Ishikawa (cell line): ENCODE measurements around the gene ZP1.

Source experiments
- CEBPB ChIP-seq: IDR thresholded peaks from 2 replicates; pipeline ENCODE4 v1.6.1; 2012
- CREB1 ChIP-seq: IDR thresholded peaks from 2 replicates; pipeline ENCODE4 v1.6.1; 2012; ENCODE audit warnings: low read depth
- EGR1 ChIP-seq: IDR thresholded peaks from 2 replicates; pipeline ENCODE4 v1.6.1; 2012
- EP300 ChIP-seq: IDR thresholded peaks from 2 replicates; pipeline ENCODE4 v1.6.1; 2012; ENCODE audit warnings: borderline replicate concordance
- FOXM1 ChIP-seq: IDR thresholded peaks from 2 replicates; pipeline ENCODE4 v1.6.1; 2012; ENCODE audit warnings: low read depth, borderline replicate concordance
- NFIC ChIP-seq: IDR thresholded peaks from 2 replicates; pipeline ENCODE4 v1.6.1; 2012
- RAD21 ChIP-seq: IDR thresholded peaks from 2 replicates; pipeline ENCODE4 v1.6.1; 2012; ENCODE audit warnings: low read depth
- TAF1 ChIP-seq: IDR thresholded peaks from 2 replicates; pipeline ENCODE4 v1.6.1; 2012; ENCODE audit warnings: low read depth, mild to moderate bottlenecking
- TCF12 ChIP-seq: IDR thresholded peaks from 2 replicates; pipeline ENCODE4 v1.6.1; 2012; ENCODE audit warnings: low read depth
- YY1 ChIP-seq: IDR thresholded peaks from 2 replicates; pipeline ENCODE4 v1.6.1; 2012; ENCODE audit warnings: low read depth
- ZBTB7A ChIP-seq: IDR thresholded peaks from 2 replicates; pipeline ENCODE4 v1.6.1; 2012; ENCODE audit warnings: low read depth
- TF ChIP-seq, protein P1 (sequence below): IDR thresholded peaks from 2 replicates; pipeline ENCODE4 v1.6.1; 2012; ENCODE audit warnings: low read depth, mild to moderate bottlenecking
- TF ChIP-seq, protein P2 (sequence below): IDR thresholded peaks from 2 replicates; pipeline ENCODE4 v1.6.1; 2012
- TF ChIP-seq, protein P3 (sequence below): IDR thresholded peaks from 2 replicates; pipeline ENCODE4 v1.6.1; 2012

Gene ZP1

DNA sequence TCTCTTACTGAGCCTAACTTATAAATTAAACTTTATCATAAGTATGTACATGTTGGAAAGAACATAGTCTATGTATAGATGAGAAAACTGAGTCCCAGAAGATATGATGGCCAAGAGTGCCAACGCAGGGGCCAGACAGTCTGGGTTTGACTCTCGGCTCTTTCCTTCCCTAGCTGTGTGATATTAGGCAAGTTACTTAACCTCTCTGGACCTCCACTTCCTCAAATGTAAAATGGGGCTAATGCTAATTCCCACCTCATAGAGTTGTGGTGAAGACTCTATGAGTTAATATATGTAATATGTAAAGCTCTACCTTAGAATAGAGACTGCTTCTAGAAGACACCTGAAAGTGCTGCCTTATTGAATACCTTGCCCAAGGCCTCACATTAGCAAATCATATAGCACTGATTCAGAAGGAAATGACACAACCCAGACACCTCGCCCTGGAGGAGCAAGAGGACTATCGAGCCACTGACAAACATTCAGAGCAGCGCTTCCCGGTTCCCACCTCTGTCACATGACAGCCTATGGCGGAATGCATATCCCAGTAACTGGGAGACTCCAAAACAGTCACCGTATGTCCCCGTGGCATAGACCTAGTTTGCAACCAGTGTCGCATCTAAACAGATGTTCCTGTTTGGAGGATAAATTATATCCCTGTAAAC, 36.7 kb upstream of the ZP1 start:
- no peak for TF ChIP-seq CREB1
- TF ChIP-seq, protein P1, sequence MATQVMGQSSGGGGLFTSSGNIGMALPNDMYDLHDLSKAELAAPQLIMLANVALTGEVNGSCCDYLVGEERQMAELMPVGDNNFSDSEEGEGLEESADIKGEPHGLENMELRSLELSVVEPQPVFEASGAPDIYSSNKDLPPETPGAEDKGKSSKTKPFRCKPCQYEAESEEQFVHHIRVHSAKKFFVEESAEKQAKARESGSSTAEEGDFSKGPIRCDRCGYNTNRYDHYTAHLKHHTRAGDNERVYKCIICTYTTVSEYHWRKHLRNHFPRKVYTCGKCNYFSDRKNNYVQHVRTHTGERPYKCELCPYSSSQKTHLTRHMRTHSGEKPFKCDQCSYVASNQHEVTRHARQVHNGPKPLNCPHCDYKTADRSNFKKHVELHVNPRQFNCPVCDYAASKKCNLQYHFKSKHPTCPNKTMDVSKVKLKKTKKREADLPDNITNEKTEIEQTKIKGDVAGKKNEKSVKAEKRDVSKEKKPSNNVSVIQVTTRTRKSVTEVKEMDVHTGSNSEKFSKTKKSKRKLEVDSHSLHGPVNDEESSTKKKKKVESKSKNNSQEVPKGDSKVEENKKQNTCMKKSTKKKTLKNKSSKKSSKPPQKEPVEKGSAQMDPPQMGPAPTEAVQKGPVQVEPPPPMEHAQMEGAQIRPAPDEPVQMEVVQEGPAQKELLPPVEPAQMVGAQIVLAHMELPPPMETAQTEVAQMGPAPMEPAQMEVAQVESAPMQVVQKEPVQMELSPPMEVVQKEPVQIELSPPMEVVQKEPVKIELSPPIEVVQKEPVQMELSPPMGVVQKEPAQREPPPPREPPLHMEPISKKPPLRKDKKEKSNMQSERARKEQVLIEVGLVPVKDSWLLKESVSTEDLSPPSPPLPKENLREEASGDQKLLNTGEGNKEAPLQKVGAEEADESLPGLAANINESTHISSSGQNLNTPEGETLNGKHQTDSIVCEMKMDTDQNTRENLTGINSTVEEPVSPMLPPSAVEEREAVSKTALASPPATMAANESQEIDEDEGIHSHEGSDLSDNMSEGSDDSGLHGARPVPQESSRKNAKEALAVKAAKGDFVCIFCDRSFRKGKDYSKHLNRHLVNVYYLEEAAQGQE, result no peak
- no peak for TF ChIP-seq EP300
- TF ChIP-seq, protein P2, sequence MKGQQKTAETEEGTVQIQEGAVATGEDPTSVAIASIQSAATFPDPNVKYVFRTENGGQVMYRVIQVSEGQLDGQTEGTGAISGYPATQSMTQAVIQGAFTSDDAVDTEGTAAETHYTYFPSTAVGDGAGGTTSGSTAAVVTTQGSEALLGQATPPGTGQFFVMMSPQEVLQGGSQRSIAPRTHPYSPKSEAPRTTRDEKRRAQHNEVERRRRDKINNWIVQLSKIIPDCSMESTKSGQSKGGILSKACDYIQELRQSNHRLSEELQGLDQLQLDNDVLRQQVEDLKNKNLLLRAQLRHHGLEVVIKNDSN, result no peak
- TF ChIP-seq FOXM1, result no peak
- TF ChIP-seq TCF12, result no peak

DNA sequence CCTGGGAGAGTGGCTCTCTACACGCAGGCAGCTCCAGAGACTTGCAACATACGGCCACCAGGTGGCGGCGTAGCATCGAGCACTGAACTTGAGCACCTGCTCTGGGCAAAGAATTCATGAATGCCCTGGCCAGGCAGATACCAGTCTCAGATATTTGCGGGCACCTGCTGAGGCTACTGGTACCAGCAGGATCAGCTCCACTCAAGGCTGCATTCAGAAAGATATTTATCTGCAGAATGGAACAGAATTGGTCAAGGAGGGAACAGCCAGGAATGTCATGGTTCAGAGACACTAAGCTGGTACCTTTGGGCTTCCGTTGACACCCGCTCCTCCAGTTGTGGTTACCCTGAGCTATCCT, 36.2 kb upstream of the ZP1 start:
- TF ChIP-seq NFIC, result no peak
- no peak for TF ChIP-seq CREB1
- peak; percentile 95 for TF ChIP-seq RAD21

DNA sequence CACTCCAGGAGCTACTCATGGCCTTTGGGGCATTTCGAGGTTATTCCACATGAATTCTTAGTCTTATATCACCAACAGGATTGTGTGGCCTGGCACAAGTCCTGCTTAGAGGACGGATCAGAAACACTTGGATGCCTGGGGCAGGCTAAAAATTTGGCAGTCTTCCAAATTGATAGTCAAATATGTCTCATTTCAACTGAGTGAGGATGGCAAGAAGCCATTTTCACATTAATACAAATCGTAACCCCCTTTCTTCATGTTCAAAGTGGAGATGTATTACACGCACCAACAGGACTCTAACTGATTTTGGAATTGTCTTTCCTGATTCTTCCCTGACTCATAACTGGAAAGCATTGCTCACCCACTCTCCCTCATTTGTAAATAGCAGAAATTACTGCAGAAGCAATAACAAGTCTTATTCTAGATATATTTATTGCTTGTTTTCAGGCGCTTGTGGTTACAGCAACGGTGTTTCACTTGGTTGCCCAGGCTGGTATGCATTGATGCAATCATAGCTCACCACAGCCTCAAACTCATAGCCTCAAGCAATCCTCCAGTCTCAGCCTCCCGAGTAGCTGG, 35.8 kb upstream of the ZP1 start:
- TF ChIP-seq NFIC (peak; percentile 46; the same call in 1 of the 2 replicates), ZBTB7A (no peak)

DNA sequence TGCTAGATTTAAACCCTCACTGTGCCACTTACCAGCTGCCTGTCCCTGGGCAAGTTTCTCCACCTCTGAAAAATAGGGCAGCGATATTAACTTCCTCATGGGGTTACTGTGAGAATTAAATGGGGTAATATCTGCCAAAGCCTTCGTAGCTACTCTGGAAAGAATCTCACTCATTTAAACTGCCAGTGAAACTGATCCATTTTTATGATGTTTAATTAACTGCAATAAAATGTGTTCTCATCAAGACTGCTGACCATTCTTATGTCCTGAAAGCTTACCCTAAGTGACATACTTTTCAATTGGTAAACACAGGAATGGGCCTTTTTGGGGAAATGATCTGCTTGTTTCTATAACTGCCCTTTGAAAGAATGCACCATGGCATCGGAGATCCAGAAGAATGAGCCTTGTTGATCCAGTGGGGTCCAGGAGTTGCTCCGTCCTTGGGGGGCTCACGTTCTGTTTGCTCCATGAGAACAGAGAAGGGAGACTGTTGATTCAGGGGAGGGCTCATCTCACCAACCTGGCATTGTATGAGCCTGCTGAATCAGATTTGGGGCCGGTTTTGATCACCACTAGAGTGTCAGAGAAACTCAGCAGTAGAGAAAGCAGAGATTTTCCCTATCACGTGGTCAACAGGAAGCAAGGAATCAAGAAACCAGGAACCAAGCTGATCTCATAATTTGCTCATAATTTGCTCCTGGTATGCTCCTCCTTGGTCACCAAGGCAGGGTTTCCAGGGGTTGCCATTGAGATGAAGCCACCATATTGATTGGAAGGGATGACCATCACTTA, 32.4 kb upstream of the ZP1 start:
- TF ChIP-seq, protein P3, sequence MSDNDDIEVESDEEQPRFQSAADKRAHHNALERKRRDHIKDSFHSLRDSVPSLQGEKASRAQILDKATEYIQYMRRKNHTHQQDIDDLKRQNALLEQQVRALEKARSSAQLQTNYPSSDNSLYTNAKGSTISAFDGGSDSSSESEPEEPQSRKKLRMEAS, result no peak
- TF ChIP-seq, protein P2, result no peak
- TF ChIP-seq EGR1 (no peak), FOXM1 (no peak), ZBTB7A (no peak), CREB1 (no peak), RAD21 (no peak), TAF1 (no peak), YY1 (no peak)
- TF ChIP-seq, protein P1, result no peak

DNA sequence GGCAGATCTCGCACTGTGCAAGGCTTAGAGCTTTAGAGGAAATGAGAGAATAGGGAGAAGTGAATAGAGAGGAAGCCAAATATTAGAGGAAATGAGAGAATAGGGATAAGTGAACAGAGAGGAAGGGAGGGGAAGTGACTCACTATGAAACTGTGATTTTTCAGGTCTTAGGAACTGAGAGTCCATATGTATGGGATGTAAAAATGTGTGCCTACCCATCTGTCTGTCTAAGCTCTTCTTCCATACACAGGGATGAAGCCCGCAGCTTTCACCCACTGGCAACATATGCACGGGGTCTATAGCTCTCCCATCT, 31.9 kb upstream of the ZP1 start:
- TF ChIP-seq ZBTB7A, result no peak
- TF ChIP-seq RAD21, result no peak
- no peak for TF ChIP-seq CEBPB
- TF ChIP-seq, protein P3, result no peak
- TF ChIP-seq, protein P1, result no peak
- TF ChIP-seq, protein P2, result no peak
- no peak for TF ChIP-seq FOXM1
- no peak for TF ChIP-seq NFIC
- no peak for TF ChIP-seq YY1
- TF ChIP-seq TCF12, result no peak
- TF ChIP-seq CREB1, result no peak
